NB4 (cell line): Measurements from ENCODE around the gene ABHD14A.

ENCODE experiments used
- CTCF ChIP-seq: IDR thresholded peaks from one replicate; pipeline ENCODE4 v1.5.1; 2012; ENCODE audit warnings: low read depth, low read length
- MAX ChIP-seq: IDR thresholded peaks from 2 replicates; pipeline ENCODE4 v1.6.1; 2011; ENCODE audit warnings: low read depth, low read length
- POLR2A ChIP-seq: IDR thresholded peaks from 2 replicates; pipeline ENCODE4 v1.6.1; 2011; ENCODE audit warnings: mild to moderate bottlenecking; ENCODE audit not compliant: insufficient read length; ENCODE audit errors: extremely low read depth

GRCh38 chr3:51934991-51935885, 39.6 kb upstream of the ABHD14A start:
- TF ChIP-seq CTCF (no peak), POLR2A (no peak), MAX (no peak)
